OCI-LY1 (cell line): Measurements from ENCODE around the gene NFIA.

ENCODE experiments used
- H2AFZ ChIP-seq: fragments of 200-600 bp; sonication (generic), shearing (Covaris generic); 2 replicates; pipeline ENCODE4 v1.6.0; 2014; ENCODE audit warnings: antibody characterized with exemption, mild to moderate bottlenecking, low read length
- H3F3A ChIP-seq: fragments of 200-600 bp; sonication (generic), shearing (Covaris generic); 2 replicates; pipeline ENCODE4 v1.6.0; 2014; ENCODE audit warnings: mild to moderate bottlenecking, antibody characterized with exemption, low read length, moderate library complexity; ENCODE audit not compliant: insufficient read depth
- H3K27ac ChIP-seq: fragments of 200-600 bp; sonication (generic); 2 replicates; pipeline ENCODE4 v1.5.1; 2014; ENCODE audit warnings: low read length, mixed run types, mild to moderate bottlenecking, low read depth; ENCODE audit not compliant: poor library complexity, severe bottlenecking
- H3K27me3 ChIP-seq: fragments of 200-600 bp; sonication (generic); 2 replicates; pipeline ENCODE4 v1.6.0; 2014; ENCODE audit warnings: antibody characterized with exemption, mild to moderate bottlenecking, low read length, moderate library complexity; ENCODE audit not compliant: insufficient read depth
- H3K36me3 ChIP-seq: fragments of 200-600 bp; sonication (generic); 2 replicates; pipeline ENCODE4 v1.6.1; 2014; ENCODE audit warnings: mild to moderate bottlenecking, antibody characterized with exemption, low read length, moderate library complexity, mixed read lengths; ENCODE audit not compliant: insufficient read depth
- H3K4me1 ChIP-seq: fragments of 200-600 bp; sonication (generic); 2 replicates; pipeline ENCODE4 v1.5.1; 2014; ENCODE audit warnings: mild to moderate bottlenecking, low read length, moderate library complexity; ENCODE audit not compliant: insufficient read depth, severe bottlenecking
- H3K4me2 ChIP-seq: fragments of 200-600 bp; sonication (generic), shearing (Covaris generic); 2 replicates; pipeline ENCODE4 v1.6.1; 2014; ENCODE audit warnings: low read length
- H3K4me3 ChIP-seq: fragments of 200-600 bp; sonication (generic); 2 replicates; pipeline ENCODE4 v1.5.1; 2014; ENCODE audit warnings: low read length, low read depth, mild to moderate bottlenecking, mixed read lengths; ENCODE audit not compliant: poor library complexity, severe bottlenecking
- H3K79me2 ChIP-seq: fragments of 200-600 bp; shearing (Covaris generic); 2 replicates; pipeline ENCODE4 v1.6.1; 2016; ENCODE audit warnings: mixed run types, low read length, mixed read lengths; ENCODE audit not compliant: insufficient read depth
- H3K9ac ChIP-seq: fragments of 200-600 bp; sonication (generic), shearing (Covaris generic); 2 replicates; pipeline ENCODE4 v1.6.1; 2014; ENCODE audit warnings: mild to moderate bottlenecking, low read length, mixed read lengths
- H3K9me2 ChIP-seq: fragments of 200-600 bp; sonication (generic), shearing (Covaris generic); 2 replicates; pipeline ENCODE4 v1.6.1; 2014; ENCODE audit warnings: low read depth, mild to moderate bottlenecking, low read length, mixed read lengths
- H3K9me3 ChIP-seq: fragments of 200-600 bp; shearing (Covaris generic); 2 replicates; pipeline ENCODE4 v1.6.1; 2014; ENCODE audit warnings: low read length, mixed read lengths
- H4K20me1 ChIP-seq: fragments of 200-600 bp; sonication (generic), shearing (Covaris generic); 2 replicates; pipeline ENCODE4 v1.6.0; 2016; ENCODE audit warnings: mild to moderate bottlenecking, low read length; ENCODE audit not compliant: insufficient read depth
- CTCF ChIP-seq: fragments of 200-600 bp; sonication (generic), shearing (Covaris generic); IDR thresholded peaks from 2 replicates; pipeline ENCODE4 v1.5.1; 2017; ENCODE audit warnings: mild to moderate bottlenecking, antibody characterized with exemption, low read length, moderate library complexity, mixed read lengths
- EZH2 ChIP-seq: fragments of 200-600 bp; sonication (generic), shearing (Covaris generic); IDR thresholded peaks from 2 replicates; pipeline ENCODE4 v1.8.0; 2017; ENCODE audit warnings: borderline replicate concordance, mixed run types, mild to moderate bottlenecking, antibody characterized with exemption, low read length, moderate library complexity, mixed read lengths

Gene NFIA

GRCh38 chr1:61380561-61380960 lies 298.2 kb downstream of the NFIA start:
- Histone ChIP-seq H3K79me2 (no peaks in the 10 kb centered on the region), H3K9ac (no peak overlapping the region), H3K9me2 (no peaks in the 10 kb centered on the region), H3K4me1 (no peaks in the 10 kb centered on the region), H3K27ac (no peak overlapping the region), H3K27me3 (no peaks in the 10 kb centered on the region), H3F3A (no peaks in the 10 kb centered on the region), H4K20me1 (no peaks in the 10 kb centered on the region), H2AFZ (no peak overlapping the region), H3K36me3 (peaks cover 4% of the 10 kb centered on the region; the same call in 1 of the 2 replicates), H3K9me3 (no peaks in the 10 kb centered on the region), H3K4me2 (no peak overlapping the region), H3K4me3 (no peak overlapping the region)
- TF ChIP-seq EZH2, result no peak
- no peak for TF ChIP-seq CTCF

GRCh38 chr1:61386323-61386722 lies 304.0 kb downstream of the NFIA start:
- Histone ChIP-seq H3F3A (no peaks in the 10 kb centered on the region), H3K4me3 (no peak overlapping the region), H3K9ac (no peak overlapping the region), H3K36me3 (peaks cover 38% of the 10 kb centered on the region), H3K9me3 (peaks cover 3% of the 10 kb centered on the region; the same call in 1 of the 2 replicates), H3K4me1 (peaks cover 23% of the 10 kb centered on the region), H2AFZ (no peak overlapping the region), H3K79me2 (no peaks in the 10 kb centered on the region), H3K4me2 (no peak overlapping the region), H3K27ac (no peak overlapping the region), H4K20me1 (no peaks in the 10 kb centered on the region), H3K27me3 (no peaks in the 10 kb centered on the region), H3K9me2 (no peaks in the 10 kb centered on the region)
- TF ChIP-seq EZH2 (no peak), CTCF (no peak)

GRCh38 chr1:61386770-61387169 lies 304.4 kb downstream of the NFIA start:
- Histone ChIP-seq H2AFZ (no peak overlapping the region), H3K4me3 (no peak overlapping the region), H4K20me1 (no peaks in the 10 kb centered on the region), H3K27ac (peak overlapping the region; percentile 52), H3K4me2 (0 out of 2 replicates have a peak overlapping the region, but pooled peaks have one; percentile 11), H3K4me1 (peaks cover 23% of the 10 kb centered on the region), H3K36me3 (peaks cover 38% of the 10 kb centered on the region), H3K9me2 (no peaks in the 10 kb centered on the region), H3K79me2 (no peaks in the 10 kb centered on the region), H3K9me3 (peaks cover 3% of the 10 kb centered on the region; the same call in 1 of the 2 replicates), H3K9ac (no peak overlapping the region), H3F3A (no peaks in the 10 kb centered on the region), H3K27me3 (no peaks in the 10 kb centered on the region)
- TF ChIP-seq EZH2, result no peak
- no peak for TF ChIP-seq CTCF
